ENCODE results near the gene SGK1.

GRCh38 chr6:134148566-134148965 lies 169.3 kb downstream of the SGK1 start:
- TF ChIP-seq CTCF (IDR thresholded peaks at IDR 0.05) (no peak), POLR2A (IDR thresholded peaks at IDR 0.05) (no peak)

All from Peyer's patch (tissue), 4 donors.